ENCODE results near the gene ADARB1. TPM values are rescaled to one million over a fixed set of nuclear protein-coding genes. Genes with fewer than 3 reads are reported as not detected.

Gene ADARB1
- total and polyA plus RNA-seq, 2 of the 8 experiments (the other 6 are each of a cell fraction or from before 2014, with no cell fraction given) = 4.7 to 14.9 TPM

- TF ChIP-seq TAF7 (optimal IDR thresholded peaks at IDR 0.05; ENCODE audit: borderline replicate concordance, low read depth, low read length) = no peak
- TF ChIP-seq E2F6 (IDR thresholded peaks at IDR 0.05) = no peak
- TF ChIP-seq SP1 (IDR thresholded peaks at IDR 0.05; ENCODE audit: low read depth, low read length) = no peak
Measured at GRCh38 chr21:45135122-45135521, 60.7 kb downstream of the ADARB1 start (continued).

Data from H1 (cell line).